ENCODE measurements around the gene NKAIN2.
"Not testable (repeated sequence)": the region's sequence is repeated elsewhere in the genome, so short reads cannot be mapped to it uniquely, and the experiment has no call there.

NKAIN2 gene

GRCh38 chr6:124658053-124658452, 854.4 kb downstream of the NKAIN2 start:
- DNase-seq: no peak

DNA sequence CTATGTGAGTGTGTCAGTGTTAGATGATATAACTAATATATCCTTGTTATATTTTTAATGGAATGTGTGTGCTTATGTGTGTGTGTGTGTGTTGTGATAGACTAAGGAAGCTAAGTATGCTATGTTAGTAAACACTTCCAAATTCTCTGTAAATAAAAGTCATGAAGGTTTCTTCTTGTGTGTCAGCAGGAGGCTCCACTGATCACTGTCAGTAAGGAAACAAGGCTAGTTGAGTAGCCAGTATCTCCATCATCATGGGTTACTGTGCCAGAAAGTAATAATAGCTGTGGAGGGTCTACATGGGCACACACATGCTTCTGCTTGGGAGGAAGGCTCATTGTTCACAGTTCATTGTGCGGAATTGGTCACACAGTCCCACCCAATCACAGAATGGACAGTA, 855.8 kb downstream of the NKAIN2 start:
- DNase-seq: no peak

- no peak for DNase-seq
Measured at GRCh38 chr6:124660185-124660584, 856.5 kb downstream of the NKAIN2 start.

DNA sequence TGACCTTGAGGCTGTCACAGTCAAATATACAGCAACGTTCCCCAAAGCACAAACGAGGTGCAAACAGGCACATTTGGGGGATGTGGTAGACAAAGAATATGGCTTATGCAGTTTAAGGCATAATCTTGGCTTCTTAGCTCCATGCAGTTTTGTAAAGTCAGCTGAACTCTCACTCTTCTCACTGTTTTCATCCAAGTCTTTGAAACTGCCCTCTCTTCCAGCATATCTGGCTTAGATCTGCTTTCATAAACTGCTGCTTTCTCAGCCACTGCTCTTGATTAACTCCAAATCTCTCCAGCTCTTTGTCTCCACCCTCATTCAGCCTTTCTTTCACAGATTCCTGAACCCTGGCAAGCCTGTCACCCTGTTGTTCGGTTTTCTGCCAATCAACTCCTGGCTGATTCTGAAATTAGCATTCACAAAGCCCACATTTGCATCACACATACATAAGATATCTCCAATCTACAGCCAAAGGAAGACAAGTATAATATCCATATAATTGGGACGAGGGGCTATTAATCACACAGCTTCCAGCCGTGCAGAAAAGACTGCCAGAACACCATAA, 857.5 kb downstream of the NKAIN2 start:
- no peak for DNase-seq

DNA sequence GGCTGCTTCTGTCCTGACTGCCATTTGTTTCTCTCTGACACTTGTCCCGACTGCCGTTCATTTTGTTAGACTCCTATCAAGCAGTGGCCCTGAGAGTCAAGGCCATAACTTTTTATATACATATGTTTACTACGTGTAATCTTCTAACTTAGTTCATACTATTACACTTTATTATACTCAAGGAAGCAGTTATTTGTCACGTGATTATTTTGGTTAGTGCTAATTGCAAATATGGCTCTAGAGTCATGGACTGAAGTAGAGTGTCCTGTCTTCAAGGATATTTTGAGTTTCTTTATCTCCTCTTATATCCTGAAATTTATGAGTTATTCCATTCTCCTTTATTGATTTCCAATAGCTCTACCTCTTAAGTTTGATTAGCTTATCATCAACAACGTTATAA, 864.4 kb downstream of the NKAIN2 start:
- no peak for DNase-seq

GRCh38 chr6:124669713-124670480, 866.2 kb downstream of the NKAIN2 start:
- no peak for DNase-seq

GRCh38 chr6:124670801-124671200, 867.1 kb downstream of the NKAIN2 start:
- DNase-seq: no peak

- DNase-seq: no peak
Measured at GRCh38 chr6:124671324-124671723, 867.7 kb downstream of the NKAIN2 start.

GRCh38 chr6:124674042-124674441, 870.4 kb downstream of the NKAIN2 start:
- no peak for DNase-seq

DNA sequence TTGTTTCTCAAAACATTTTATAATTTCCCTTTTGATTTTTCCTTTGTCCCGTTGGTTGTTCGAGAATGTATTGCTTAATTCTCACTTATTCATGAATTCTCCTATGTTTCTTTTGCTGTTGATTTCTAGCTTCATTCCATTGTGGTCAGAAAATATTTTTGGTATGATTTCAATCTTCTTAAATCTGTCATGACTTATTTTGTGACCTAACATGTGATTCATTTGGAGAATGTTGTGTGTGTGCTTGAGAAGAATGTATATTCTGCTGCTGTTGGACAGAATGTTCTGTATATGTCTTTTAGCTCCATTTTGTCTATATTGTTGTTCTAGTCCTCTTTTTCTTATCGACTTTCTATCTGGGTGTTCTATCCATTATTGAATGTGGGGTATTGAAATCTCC, 872.4 kb downstream of the NKAIN2 start:
- no peak for DNase-seq

DNA sequence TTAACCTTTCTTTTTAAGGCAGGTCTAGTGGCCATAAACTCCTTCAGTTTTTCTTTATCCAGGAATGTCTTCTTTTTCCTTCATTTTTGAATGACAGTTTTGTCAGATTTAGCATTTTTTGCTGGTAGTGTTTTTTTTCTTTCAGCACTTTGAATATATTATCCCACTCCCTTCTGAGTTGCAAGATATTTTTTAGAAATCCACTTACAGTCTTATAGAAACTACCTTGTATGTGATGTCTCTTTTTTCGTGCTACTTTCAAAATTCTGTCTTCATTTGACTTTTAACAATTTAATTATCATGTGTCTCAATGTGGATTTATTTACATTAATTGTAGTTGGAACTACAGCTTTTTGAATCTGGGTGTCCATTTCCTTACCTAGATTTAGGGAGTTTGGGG, 874.2 kb downstream of the NKAIN2 start:
- no peak for DNase-seq

GRCh38 chr6:124679387-124679786, 875.7 kb downstream of the NKAIN2 start:
- DNase-seq: no peak

- no peak for DNase-seq
Measured at GRCh38 chr6:124682751-124683150, 879.1 kb downstream of the NKAIN2 start.

- no peak for DNase-seq
Measured at GRCh38 chr6:124683507-124683906, 879.8 kb downstream of the NKAIN2 start.

DNA sequence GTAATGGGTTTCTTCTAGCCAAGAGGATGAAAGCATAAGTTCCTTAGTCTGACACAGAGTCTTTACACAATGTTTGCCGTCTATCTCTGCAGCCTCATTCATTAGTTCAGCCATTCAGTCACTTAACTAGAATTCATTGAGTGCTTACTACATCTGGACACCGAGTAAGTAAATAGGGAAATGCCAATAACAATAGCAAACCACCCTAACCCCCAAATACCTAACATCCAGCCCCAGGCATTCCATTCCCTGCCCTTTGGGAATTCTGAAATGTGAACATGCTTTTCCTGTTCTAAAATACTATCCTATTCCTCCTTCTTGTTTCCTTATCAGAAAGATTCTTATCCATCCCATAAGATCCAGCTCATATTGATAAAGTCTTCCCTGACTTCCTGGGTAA, 881.0 kb downstream of the NKAIN2 start:
- no peak for DNase-seq

- no peak for DNase-seq
Measured at GRCh38 chr6:124688369-124688768, 884.7 kb downstream of the NKAIN2 start.

DNA sequence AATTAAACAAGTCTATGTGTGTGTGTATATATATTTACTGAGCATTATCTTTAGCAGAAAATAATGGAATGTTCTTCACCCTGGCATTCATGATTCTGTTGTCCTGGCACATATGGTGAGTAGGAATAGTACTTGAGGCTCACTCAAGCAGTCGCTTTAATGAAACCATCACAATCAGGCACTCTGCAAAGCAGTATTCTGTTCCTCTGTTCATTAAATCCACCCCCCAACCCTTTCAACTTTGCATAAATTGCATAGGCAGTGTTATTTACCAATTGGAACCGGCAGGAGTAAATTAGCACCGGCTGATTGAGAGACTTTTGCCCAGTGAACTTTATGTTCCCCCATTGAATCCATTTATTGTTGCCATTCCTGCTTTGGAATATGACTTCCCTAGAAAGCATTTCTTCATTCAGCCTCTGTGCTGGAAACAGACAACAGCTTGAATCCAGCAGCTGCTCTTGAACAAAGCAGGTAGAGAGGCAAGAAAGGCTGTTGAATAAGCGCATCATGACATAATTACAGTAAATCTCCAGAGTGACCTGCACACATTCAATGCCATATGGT, 890.6 kb downstream of the NKAIN2 start:
- no peak for DNase-seq

DNA sequence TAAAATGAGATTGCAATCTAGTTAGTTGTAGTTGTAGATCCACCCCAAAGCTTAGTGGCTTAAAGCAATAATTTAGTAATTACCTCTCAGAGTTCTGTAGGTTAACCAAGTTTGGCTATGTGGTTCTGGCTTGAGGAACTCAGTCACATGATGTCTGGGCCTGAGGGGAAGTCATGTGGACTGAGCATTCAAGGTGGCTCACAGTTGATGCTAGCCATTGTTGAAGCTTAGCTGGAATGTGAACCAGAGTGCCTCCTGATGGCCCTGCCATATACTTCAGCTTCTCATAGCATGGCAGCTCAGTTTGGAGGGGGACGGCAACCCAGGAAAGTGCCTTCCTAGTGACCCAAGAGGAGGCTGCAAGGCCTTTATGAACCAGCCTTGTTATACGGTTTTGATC, 895.4 kb downstream of the NKAIN2 start:
- no peak for DNase-seq

- no peak for DNase-seq
Measured at GRCh38 chr6:124703541-124703940, 899.9 kb downstream of the NKAIN2 start.

GRCh38 chr6:124712532-124712931, 908.9 kb downstream of the NKAIN2 start:
- DNase-seq: not testable (repeated sequence)

DNA sequence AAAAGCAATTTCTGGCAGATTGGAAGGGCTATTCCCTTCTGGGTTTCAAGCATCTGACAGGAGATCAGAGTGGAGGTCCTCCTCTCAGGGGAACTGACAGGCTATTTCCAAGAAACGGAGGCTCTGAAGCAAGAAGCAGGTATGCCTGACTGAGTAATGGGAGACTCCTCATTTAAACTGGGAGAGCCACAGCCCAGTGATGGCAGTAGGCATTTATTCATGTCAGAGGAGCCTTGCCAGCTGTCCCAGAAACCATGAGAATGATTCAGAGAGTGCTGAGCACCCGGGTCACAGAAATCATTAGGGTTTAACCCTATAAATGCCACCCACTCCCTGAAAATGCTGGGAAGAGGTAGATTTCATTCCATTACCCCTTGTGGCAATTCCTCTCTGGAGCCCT, 911.1 kb downstream of the NKAIN2 start:
- DNase-seq: no peak

GRCh38 chr6:124719913-124720312, 916.2 kb downstream of the NKAIN2 start:
- no peak for DNase-seq

- no peak for DNase-seq
Measured at GRCh38 chr6:124721331-124721730, 917.7 kb downstream of the NKAIN2 start.

GRCh38 chr6:124722141-124722878, 918.6 kb downstream of the NKAIN2 start:
- no peak for DNase-seq
